Sigmoid colon (tissue), 4 donors: ENCODE measurements around the gene TXNRD3.

Source experiments
- POLR2A ChIP-seq, 2 donors: fragments of 450-650 bp; IDR thresholded peaks; one replicate each; pipeline ENCODE4 v1.6.1; 2016; ENCODE audit warnings: antibody characterized with exemption in 2 of 2, mild to moderate bottlenecking in 2 of 2, moderate library complexity in 2 of 2
- POLR2AphosphoS5 ChIP-seq, 4 donors: sonication (generic); formaldehyde crosslinking; IDR thresholded peaks; one replicate each; pipeline ENCODE4 v1.6.1; 2017; ENCODE audit warnings: antibody characterized with exemption in 4 of 4
- TF ChIP-seq, protein P1 (sequence below), 4 experiments: fragments of 450-650 bp in 3 of 4; fragments of 200-600 bp in 1 of 4; IDR thresholded peaks; one replicate each; pipeline ENCODE4 v1.5.1; 2016 to 2019; ENCODE audit warnings: antibody characterized with exemption in 4 of 4, mild to moderate bottlenecking in 3 of 4, moderate library complexity in 2 of 4

DNA sequence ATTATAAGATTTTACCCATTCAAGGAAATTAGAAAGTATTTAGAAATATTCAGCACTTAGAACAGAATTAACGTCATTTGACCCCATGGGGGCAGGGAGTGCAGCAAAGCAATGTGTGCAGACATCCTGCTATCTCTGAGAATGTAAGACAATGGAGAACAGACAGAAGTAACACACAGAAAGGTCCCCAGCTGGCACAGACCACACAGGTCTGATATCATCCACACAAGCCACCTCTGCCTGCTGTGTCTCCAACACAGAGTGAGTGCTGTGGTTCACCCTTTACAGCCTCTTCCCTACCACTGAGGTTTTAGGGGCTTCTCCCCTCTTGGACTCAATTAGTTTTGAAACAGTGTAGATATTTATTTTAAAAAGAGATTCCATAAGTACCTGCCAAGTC, 16.1 kb downstream of the TXNRD3 start:
- TF ChIP-seq, protein P1, sequence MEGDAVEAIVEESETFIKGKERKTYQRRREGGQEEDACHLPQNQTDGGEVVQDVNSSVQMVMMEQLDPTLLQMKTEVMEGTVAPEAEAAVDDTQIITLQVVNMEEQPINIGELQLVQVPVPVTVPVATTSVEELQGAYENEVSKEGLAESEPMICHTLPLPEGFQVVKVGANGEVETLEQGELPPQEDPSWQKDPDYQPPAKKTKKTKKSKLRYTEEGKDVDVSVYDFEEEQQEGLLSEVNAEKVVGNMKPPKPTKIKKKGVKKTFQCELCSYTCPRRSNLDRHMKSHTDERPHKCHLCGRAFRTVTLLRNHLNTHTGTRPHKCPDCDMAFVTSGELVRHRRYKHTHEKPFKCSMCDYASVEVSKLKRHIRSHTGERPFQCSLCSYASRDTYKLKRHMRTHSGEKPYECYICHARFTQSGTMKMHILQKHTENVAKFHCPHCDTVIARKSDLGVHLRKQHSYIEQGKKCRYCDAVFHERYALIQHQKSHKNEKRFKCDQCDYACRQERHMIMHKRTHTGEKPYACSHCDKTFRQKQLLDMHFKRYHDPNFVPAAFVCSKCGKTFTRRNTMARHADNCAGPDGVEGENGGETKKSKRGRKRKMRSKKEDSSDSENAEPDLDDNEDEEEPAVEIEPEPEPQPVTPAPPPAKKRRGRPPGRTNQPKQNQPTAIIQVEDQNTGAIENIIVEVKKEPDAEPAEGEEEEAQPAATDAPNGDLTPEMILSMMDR (IDR thresholded peaks at IDR 0.05), result no peak
- TF ChIP-seq POLR2A (IDR thresholded peaks at IDR 0.05) (no peak), POLR2AphosphoS5 (IDR thresholded peaks at IDR 0.05) (no peak)
